WI38 (cell line): ENCODE measurements around the gene GLT8D2.

Experiments used
- H3K4me3 ChIP-seq: 2 replicates; pipeline ENCODE4 v1.5.1; 2011; ENCODE audit warnings: low read depth, mild to moderate bottlenecking, control low read depth, low read length
- TF ChIP-seq, protein P1 (sequence below): IDR thresholded peaks from 2 replicates; pipeline ENCODE4 v1.5.1; 2012; ENCODE audit warnings: low read depth, mild to moderate bottlenecking, control low read depth, low read length

The GLT8D2 gene

DNA sequence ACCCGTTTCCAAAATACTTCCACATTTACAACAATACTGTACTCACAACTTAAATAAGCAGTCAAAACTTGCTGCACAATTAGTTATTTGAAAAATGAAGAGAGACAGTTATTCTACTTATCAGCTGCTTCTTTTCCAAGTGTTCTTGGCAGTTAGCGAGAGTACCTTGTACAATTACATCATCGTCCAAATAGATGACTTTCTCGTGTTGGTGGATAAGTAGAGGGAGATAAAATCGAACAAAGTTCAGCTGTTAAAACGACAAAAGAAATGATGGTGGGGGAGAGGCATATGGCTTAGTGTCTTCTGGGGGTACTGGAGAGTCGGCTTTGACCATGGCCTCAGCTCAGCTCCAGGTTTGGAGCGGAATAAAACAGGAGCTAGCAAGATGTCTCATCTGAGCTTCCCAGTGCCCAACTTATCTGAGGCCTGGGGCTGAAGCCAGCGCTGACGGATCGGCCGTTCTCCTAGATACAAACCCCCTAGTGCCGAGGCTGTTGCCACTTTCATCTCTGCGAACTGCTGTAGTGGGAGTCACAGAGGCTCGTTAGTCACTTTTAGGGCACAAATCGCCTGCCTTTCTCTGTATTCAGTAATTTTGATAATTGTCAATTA lies 52.6 kb downstream of the GLT8D2 start:
- TF ChIP-seq, protein P1, sequence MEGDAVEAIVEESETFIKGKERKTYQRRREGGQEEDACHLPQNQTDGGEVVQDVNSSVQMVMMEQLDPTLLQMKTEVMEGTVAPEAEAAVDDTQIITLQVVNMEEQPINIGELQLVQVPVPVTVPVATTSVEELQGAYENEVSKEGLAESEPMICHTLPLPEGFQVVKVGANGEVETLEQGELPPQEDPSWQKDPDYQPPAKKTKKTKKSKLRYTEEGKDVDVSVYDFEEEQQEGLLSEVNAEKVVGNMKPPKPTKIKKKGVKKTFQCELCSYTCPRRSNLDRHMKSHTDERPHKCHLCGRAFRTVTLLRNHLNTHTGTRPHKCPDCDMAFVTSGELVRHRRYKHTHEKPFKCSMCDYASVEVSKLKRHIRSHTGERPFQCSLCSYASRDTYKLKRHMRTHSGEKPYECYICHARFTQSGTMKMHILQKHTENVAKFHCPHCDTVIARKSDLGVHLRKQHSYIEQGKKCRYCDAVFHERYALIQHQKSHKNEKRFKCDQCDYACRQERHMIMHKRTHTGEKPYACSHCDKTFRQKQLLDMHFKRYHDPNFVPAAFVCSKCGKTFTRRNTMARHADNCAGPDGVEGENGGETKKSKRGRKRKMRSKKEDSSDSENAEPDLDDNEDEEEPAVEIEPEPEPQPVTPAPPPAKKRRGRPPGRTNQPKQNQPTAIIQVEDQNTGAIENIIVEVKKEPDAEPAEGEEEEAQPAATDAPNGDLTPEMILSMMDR, result no peak
- no peak overlapping the region for H3K4me3 ChIP-seq

DNA sequence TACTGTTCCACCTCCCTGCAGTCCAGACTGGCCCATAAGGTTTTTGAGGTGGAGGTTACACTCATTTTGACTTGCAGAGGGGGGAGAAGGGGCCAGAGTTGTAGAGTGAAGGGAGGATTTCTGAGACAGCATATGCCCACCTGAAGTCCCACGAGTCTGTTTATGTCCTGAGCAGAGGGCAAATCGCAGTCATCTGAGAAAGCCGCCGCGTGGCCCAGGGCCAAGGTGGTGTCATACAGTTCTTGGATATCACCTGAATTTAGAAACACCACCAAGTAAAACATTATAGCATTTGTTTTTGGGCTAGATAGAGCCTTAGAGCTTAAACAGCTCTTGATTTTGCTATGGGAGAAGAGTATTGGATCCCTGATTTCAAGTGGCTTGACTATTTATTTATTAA lies 53.4 kb downstream of the GLT8D2 start:
- TF ChIP-seq, protein P1, result no peak
- no peak overlapping the region for H3K4me3 ChIP-seq

DNA sequence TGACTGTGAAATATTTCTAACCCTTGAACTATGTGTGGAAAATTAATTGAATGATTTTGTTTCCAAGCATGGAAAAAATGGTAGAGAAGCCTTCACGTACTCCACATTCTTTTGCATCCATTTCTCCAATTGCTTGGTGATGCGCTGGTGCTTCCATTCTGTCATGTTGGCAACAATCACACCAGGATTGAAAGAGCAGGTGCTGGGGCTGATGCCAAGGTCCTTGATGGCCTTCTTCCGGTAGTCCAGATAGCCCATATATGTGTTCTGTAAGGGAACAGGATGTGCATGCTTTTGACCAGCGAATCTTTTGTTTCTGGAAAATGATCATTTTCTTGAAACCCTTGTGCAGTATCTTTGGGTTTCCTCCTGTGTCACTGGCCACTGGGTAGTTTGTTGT lies 55.8 kb downstream of the GLT8D2 start:
- no peak overlapping the region for H3K4me3 ChIP-seq
- TF ChIP-seq, protein P1, result no peak

DNA sequence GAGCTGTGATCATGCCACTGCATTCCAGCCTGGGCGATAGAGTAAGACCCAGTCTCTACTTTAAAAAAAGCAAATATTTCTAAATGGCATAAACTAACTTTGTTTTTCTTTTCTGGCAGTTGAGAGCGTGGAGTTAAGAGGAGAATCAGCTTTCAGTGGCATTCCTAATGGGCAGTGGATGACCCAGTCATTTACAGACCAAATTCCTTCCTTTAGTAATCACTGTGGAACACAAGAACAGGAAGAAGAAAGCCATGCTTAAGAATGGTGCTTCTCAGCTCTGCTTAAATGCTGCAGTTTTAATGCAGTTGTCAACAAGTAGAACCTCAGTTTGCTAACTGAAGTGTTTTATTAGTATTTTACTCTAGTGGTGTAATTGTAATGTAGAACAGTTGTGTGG lies 63.2 kb downstream of the GLT8D2 start:
- TF ChIP-seq, protein P1, result no peak

DNA sequence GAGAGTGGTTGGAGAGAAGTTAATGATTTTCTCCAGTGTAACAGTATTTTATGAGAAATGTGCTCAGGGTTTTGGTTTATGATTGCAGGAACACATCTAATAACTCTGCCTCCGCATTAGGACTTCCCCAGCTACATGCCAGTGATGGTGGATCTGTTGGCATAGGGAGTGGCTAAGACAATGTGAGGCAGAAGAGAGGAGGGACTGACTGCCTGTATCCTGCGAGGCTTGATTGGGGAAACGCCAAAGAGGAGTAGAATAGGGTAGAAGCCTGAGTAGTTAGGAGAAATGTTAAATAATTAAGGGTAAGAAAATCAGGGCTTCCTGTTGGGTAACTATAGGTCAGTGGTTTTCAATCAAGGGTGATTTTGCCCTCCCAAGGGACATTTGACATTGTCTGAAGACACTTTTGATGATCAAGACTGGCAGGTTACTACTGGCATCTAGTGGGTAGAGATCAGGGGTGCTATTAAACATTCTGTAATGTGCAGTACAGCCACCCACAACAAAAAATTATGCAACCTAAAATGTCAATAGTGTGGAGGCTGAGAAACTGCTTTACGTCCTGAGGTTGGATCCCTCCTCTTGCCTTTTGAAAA lies 71.5 kb downstream of the GLT8D2 start:
- TF ChIP-seq, protein P1, result no peak
- H3K4me3 ChIP-seq, result no peak overlapping the region

More for the DNA sequence above, 63.2 kb downstream of the GLT8D2 start:
- H3K4me3 ChIP-seq, result no peak overlapping the region

DNA sequence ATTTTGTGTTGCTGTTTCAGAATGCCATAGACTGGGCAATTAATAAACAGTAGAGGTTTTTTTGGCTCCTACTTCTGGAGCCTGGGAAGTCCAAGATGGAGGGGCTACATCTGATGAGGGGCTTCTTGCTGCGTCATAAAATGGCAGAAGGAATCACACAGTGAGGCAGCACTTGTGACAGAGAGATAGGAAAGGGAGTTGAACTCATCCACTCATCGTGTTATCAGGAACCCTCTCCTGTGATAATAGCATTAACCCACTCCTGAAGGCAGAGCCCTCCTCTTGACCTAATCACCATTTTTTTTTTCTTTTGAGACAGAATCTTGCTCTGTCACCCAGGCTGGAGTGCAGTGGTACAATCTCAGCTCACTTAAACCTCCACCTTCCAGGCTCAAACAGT lies 74.6 kb downstream of the GLT8D2 start:
- TF ChIP-seq, protein P1, result no peak
- H3K4me3 ChIP-seq, result no peak overlapping the region

DNA sequence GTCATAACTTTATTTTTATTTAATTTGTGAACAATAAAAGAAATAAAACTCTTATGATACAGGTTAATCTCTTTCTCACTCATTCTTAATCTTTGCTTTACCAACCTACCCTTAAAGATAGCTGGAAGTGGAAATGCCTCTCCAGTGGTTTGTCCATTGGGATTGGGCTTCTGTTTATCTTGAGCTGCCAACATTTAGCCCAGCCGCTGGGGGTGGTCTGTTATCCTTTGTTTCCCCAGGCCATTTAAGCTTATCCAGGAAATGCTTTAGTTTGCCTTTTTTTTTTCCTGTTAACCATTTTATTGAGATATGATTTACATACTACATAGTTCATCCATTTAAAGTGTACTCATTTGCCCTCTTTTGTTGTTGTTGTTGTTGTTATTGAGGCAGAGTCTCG lies 76.1 kb downstream of the GLT8D2 start:
- TF ChIP-seq, protein P1, result no peak
- no peak overlapping the region for H3K4me3 ChIP-seq
